Hepatocyte (in vitro differentiated cells): Measurements from ENCODE around the gene SLC44A3. TPM values are rescaled to one million over a fixed set of nuclear protein-coding genes. Genes with fewer than 3 reads are reported as not detected.

Experiments
- DNase-seq: peaks from one replicate; pipeline ENCODE4 v3.0.0-alpha.2; 2016; ENCODE audit warnings: low spot score
- H2AFZ ChIP-seq: fragments of 200-600 bp; sonication (generic); 2 replicates; pipeline ENCODE4 v1.6.0; 2016; ENCODE audit warnings: antibody characterized with exemption, mild to moderate bottlenecking
- H3K27ac ChIP-seq: fragments of 200-600 bp; sonication (generic); 2 replicates; pipeline ENCODE4 v1.5.1; 2016; ENCODE audit warnings: mild to moderate bottlenecking
- H3K27me3 ChIP-seq: fragments of 200-600 bp; sonication (generic); 2 replicates; pipeline ENCODE4 v1.6.1; 2016
- H3K36me3 ChIP-seq: fragments of 200-600 bp; sonication (generic); replicated peaks from 2 replicates; pipeline ENCODE4 v1.5.1; 2016; ENCODE audit warnings: low read depth; ENCODE audit not compliant: insufficient read depth
- H3K4me1 ChIP-seq: fragments of 200-600 bp; sonication (generic); 2 replicates; pipeline ENCODE4 v1.5.1; 2016; ENCODE audit warnings: mild to moderate bottlenecking, moderate library complexity; ENCODE audit not compliant: insufficient read depth
- H3K4me2 ChIP-seq: fragments of 200-600 bp; sonication (generic); 2 replicates; pipeline ENCODE4 v1.6.0; 2016
- H3K4me3 ChIP-seq: fragments of 200-600 bp; sonication (generic); 2 replicates; pipeline ENCODE4 v1.5.1; 2016; ENCODE audit warnings: mild to moderate bottlenecking
- H3K79me2 ChIP-seq: fragments of 200-600 bp; sonication (generic); 2 replicates; pipeline ENCODE4 v1.6.0; 2017; ENCODE audit warnings: mild to moderate bottlenecking
- H3K9me2 ChIP-seq: fragments of 200-600 bp; sonication (generic); replicated peaks from 2 replicates; pipeline ENCODE4 v1.6.0; 2017; ENCODE audit warnings: mild to moderate bottlenecking; ENCODE audit not compliant: insufficient read depth
- H3K9me3 ChIP-seq: fragments of 200-600 bp; sonication (generic); 2 replicates; pipeline ENCODE4 v1.5.1; 2016; ENCODE audit warnings: low read depth, mild to moderate bottlenecking
- H4K20me1 ChIP-seq: fragments of 200-600 bp; sonication (generic); 2 replicates; pipeline ENCODE4 v1.6.0; 2016; ENCODE audit warnings: mild to moderate bottlenecking; ENCODE audit not compliant: insufficient read depth, poor library complexity, severe bottlenecking
- EZH2 ChIP-seq: fragments of 200-600 bp; sonication (generic); IDR thresholded peaks from 2 replicates; pipeline ENCODE4 v1.6.1; 2016; ENCODE audit warnings: antibody characterized with exemption, mild to moderate bottlenecking, borderline replicate concordance
- EZH2phosphoT487 ChIP-seq: fragments of 200-600 bp; sonication (generic); IDR thresholded peaks from one replicate; pipeline ENCODE4 v1.6.1; 2018; ENCODE audit warnings: antibody characterized with exemption, mild to moderate bottlenecking, low read depth, moderate library complexity; ENCODE audit not compliant: unreplicated experiment, severe bottlenecking
- WGBS: methylation state at CpG from one replicate; pipeline ENCODE4 v1.1.6; 2016; ENCODE audit warnings: low lambda C conversion rate; ENCODE audit errors: missing lambda C conversion rate; 5-methylcytosine and 5-hydroxymethylcytosine counted together
- polyA plus RNA-seq: library from polyadenylated mRNA; unstranded; fragments of >200 nt; fragmentation: Nextera tagmentation; extraction: Ambion mirVana; gene quantifications from 2 replicates; pipeline ENCODE4 v1.2.1, GENCODE V29; 2016
- total RNA-seq: library from RNA; depleted of rRNA; stranded (reverse); fragments of >200 nt; gene quantifications from 2 replicates; pipeline ENCODE4 v1.2.3, GENCODE V29; 2014
- TF ChIP-seq, protein P1 (sequence below): fragments of 200-600 bp; sonication (generic); IDR thresholded peaks from 2 replicates; pipeline ENCODE4 v1.5.1; 2016; ENCODE audit warnings: antibody characterized with exemption, mild to moderate bottlenecking; ENCODE audit not compliant: poor library complexity

The SLC44A3 gene
- total and polyA plus RNA-seq, 2 experiments from 2014 or later: 51.5 to 55.3 TPM

DNA sequence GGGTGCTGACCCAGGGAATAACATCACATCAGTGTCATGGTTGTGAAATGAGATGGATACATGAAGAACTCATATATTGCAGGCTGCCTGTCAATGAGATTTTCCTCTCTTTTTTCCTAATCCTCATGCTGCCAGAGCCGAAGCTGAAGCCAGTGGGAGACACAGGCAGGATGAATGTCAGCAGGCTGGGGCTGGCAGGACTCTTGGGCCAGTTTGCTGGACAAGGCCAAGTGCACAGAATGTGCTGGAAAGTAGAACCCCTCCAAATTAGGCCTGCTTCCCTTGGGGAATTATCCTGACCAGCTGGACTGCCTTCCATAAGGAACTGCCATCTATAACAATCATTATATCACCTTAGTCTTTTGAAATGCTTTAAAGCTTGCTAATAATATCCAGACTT is 31.4 kb downstream of the SLC44A3 start:
- no peaks in the 10 kb centered on the region for H3K36me3 ChIP-seq

DNA sequence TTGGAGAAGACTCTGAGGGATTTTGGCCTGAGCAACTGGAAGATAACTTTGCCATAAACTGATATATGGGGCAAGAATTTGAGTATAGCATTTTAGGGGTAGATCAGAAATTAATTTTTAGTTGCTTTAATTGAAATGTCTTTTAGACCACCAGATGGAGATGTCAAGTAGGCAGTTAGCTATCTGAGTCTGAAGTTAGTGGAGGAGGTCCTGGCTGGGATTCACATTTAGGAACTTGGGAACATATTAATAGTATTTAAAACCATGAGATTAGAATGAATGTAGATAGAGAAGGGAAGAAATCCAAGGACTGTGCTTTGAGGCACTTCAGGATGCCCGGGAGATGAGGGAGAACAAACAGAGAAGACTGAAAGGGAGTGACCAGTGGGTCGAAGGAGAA is 32.6 kb downstream of the SLC44A3 start:
- Histone ChIP-seq H3K27me3 (no peaks in the 10 kb centered on the region), H3K79me2 (no peaks in the 10 kb centered on the region), H3K4me2 (no peak overlapping the region), H3K9me2 (no peaks in the 10 kb centered on the region), H4K20me1 (no peaks in the 10 kb centered on the region), H3K4me1 (peaks cover 8% of the 10 kb centered on the region), H3K4me3 (no peak overlapping the region), H3K27ac (no peak overlapping the region), H3K9me3 (no peaks in the 10 kb centered on the region), H3K36me3 (no peaks in the 10 kb centered on the region), H2AFZ (no peak overlapping the region)
- TF ChIP-seq, protein P1, sequence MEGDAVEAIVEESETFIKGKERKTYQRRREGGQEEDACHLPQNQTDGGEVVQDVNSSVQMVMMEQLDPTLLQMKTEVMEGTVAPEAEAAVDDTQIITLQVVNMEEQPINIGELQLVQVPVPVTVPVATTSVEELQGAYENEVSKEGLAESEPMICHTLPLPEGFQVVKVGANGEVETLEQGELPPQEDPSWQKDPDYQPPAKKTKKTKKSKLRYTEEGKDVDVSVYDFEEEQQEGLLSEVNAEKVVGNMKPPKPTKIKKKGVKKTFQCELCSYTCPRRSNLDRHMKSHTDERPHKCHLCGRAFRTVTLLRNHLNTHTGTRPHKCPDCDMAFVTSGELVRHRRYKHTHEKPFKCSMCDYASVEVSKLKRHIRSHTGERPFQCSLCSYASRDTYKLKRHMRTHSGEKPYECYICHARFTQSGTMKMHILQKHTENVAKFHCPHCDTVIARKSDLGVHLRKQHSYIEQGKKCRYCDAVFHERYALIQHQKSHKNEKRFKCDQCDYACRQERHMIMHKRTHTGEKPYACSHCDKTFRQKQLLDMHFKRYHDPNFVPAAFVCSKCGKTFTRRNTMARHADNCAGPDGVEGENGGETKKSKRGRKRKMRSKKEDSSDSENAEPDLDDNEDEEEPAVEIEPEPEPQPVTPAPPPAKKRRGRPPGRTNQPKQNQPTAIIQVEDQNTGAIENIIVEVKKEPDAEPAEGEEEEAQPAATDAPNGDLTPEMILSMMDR: peak; percentile 22
- no peak for TF ChIP-seq EZH2phosphoT487
- no peak for TF ChIP-seq EZH2
- 52% methylated on average over 2 of the region's 2 CpGs for WGBS
- DNase-seq: no peak

More for the DNA sequence above, 31.4 kb downstream of the SLC44A3 start:
- Histone ChIP-seq H3K27me3 (no peaks in the 10 kb centered on the region), H3K27ac (no peak overlapping the region), H3K4me2 (no peak overlapping the region), H3K9me3 (no peaks in the 10 kb centered on the region), H3K79me2 (no peaks in the 10 kb centered on the region), H3K9me2 (no peaks in the 10 kb centered on the region), H3K4me3 (no peak overlapping the region), H2AFZ (no peak overlapping the region), H3K4me1 (peaks cover 8% of the 10 kb centered on the region), H4K20me1 (no peaks in the 10 kb centered on the region)
- 86% methylated on average over 1 of the region's 1 CpG for WGBS
- no peak for TF ChIP-seq EZH2phosphoT487
- TF ChIP-seq, protein P1: no peak
- no peak for DNase-seq

DNA sequence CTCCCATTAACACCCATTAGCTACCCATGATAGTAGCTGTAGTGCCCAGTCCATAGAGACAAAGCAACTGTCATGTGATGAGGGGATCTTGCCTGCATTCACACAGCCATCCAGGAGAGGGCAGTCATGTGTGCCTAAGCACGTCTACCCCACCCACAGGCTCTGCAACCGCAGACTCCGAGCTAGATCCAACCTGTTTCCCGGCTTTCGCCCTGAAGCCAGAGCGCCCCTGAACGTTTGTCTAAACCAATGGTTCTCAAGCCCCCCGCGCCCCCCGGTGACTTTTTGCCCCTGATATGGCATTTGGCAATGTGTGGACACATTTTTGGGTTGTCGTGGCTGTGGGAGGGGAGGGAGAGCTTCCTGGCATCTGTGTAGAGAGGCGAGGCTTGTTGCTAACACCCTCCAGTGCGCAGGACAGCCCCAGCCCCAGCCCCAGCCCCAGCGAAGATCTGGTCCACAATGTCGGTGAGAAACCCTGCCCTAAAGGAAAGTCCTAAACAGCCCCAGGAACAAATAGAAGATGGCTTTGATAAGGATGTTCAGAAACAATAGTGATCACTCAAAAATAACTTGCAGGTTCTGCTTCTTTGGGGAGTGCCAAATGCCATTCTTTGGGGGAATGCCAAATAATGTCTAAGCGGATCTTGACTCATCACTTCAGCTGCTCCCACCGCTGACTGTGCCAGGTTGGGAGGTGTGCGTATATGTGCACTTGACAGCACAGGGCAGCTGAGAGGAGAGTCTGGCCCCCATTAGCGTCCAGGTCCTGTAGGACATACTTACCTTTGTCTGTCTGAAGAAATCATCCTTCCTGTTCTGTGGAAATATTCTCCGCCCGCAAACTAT is 34.5 kb downstream of the SLC44A3 start:
- Histone ChIP-seq H3K79me2 (no peaks in the 10 kb centered on the region), H3K27me3 (no peaks in the 10 kb centered on the region), H3K9me2 (no peaks in the 10 kb centered on the region), H3K9me3 (no peaks in the 10 kb centered on the region), H3K4me2 (peak overlapping the region; percentile 72), H3K4me3 (no peak overlapping the region), H2AFZ (peak overlapping the region; percentile 66), H3K27ac (peak overlapping the region; percentile 58), H3K4me1 (peaks cover 8% of the 10 kb centered on the region), H3K36me3 (no peaks in the 10 kb centered on the region), H4K20me1 (no peaks in the 10 kb centered on the region)
- TF ChIP-seq, protein P1: peak; percentile 88
- TF ChIP-seq EZH2 (no peak), EZH2phosphoT487 (no peak)
- DNase-seq: peak; percentile 93
- 36% methylated on average over 18 of the region's 21 CpGs for WGBS
